Measurements from ENCODE around the gene COX11. TPM values are rescaled to one million over a fixed set of nuclear protein-coding genes. Genes with fewer than 3 reads are reported as not detected.

COX11 gene
- total and polyA plus RNA-seq, 2 of the 13 experiments (the other 11 are each of a cell fraction or from before 2014, with no cell fraction given) = 103 to 203 TPM

GRCh38 chr17:54944796-54945195 lies 23.7 kb downstream of the COX11 start (continued):
- TF ChIP-seq ZBTB10 (CRISPR knock-in tag; IDR thresholded peaks at IDR 0.05; ENCODE audit: borderline replicate concordance) (no peak), ZNF687 (CRISPR knock-in tag; IDR thresholded peaks at IDR 0.05) (no peak), ZNF619 (CRISPR knock-in tag; IDR thresholded peaks at IDR 0.05) (no peak), MTA1 (CRISPR knock-in tag; IDR thresholded peaks at IDR 0.05; ENCODE audit: borderline replicate concordance) (no peak), GFI1 (CRISPR knock-in tag; IDR thresholded peaks at IDR 0.05; ENCODE audit: borderline replicate concordance) (no peak), ZNF501 (CRISPR knock-in tag; IDR thresholded peaks at IDR 0.05) (no peak), HNRNPH1 (optimal IDR thresholded peaks at IDR 0.05; ENCODE audit: low read depth, low read length) (no peak), SMAD3 (CRISPR knock-in tag; IDR thresholded peaks at IDR 0.05) (no peak)
